Measurements from ENCODE around the gene PIK3C2G.

DNA sequence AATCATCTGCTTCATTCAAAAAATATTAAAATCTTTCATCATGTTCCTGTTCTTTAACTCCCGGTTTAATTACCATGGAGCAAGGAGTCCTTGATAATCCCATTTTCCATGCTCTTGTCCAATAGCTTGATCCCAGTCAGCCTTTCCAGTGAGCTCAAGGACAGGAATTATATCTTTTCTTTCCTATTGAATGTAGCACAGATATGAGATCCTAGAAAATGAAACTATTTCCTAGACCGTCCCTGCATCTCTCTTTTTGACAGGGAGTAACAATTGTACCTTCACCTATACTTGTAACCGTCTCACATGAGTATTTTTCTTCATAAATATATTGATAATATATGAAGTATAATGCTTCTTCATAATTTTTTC, 35.6 kb downstream of the PIK3C2G start:
- no peak for TF ChIP-seq CTCF (IDR thresholded peaks at IDR 0.05)
- TF ChIP-seq POLR2A (IDR thresholded peaks at IDR 0.05), result no peak

Measured in lower leg skin (tissue), 3 donors.